ENCODE data around the gene SLC6A6. TPM values are rescaled to one million over a fixed set of nuclear protein-coding genes. Genes with fewer than 3 reads are reported as not detected.

Gene SLC6A6
- total and polyA plus RNA-seq, 2 experiments from 2014 or later, result 27.5 to 150 TPM

DNA sequence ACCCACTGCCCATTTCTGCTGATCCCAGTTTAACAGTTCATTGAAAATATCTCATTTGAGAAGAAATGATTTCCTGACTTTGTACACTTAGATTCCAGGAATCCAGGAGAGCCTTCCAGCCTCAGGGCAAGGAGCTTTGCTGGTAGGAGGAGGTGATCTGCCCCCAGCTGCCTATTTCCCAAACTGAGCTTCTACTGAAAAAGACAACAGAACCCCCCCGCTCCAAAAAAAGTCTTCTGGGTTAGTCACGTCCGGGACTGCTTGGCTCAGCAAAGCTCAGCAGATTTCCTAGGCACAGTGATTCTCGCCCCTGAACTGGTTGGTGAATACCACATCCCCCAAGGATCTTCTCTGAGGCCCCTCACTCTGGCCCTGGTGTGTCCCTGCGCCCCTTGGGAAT lies 13.1 kb downstream of the SLC6A6 start:
- Histone ChIP-seq H3K36me3 (ENCODE audit: insufficient read depth) (peaks cover 11% of the 10 kb centered on the region; the same call in 1 of the 2 replicates), H3K4me2 (no peak overlapping the region), H4K20me1 (replicated peaks; ENCODE audit: insufficient read depth) (peaks cover 38% of the 10 kb centered on the region), H3K27me3 (ENCODE audit: insufficient read depth) (no peaks in the 10 kb centered on the region), H3F3A (replicated peaks; ENCODE audit: low read depth) (peaks cover 14% of the 10 kb centered on the region), H3K27ac (ENCODE audit: low read depth) (no peak overlapping the region), H3K4me3 (no peak overlapping the region), H3K79me2 (replicated peaks; ENCODE audit: insufficient read depth) (peaks cover 65% of the 10 kb centered on the region), H3K9me2 (ENCODE audit: insufficient read depth) (no peaks in the 10 kb centered on the region), H3K4me1 (ENCODE audit: insufficient read depth) (peaks cover 46% of the 10 kb centered on the region), H2AFZ (no peak overlapping the region)
- no peak for TF ChIP-seq REST (IDR thresholded peaks at IDR 0.05; ENCODE audit: unreplicated experiment)
- TF ChIP-seq, protein P1, sequence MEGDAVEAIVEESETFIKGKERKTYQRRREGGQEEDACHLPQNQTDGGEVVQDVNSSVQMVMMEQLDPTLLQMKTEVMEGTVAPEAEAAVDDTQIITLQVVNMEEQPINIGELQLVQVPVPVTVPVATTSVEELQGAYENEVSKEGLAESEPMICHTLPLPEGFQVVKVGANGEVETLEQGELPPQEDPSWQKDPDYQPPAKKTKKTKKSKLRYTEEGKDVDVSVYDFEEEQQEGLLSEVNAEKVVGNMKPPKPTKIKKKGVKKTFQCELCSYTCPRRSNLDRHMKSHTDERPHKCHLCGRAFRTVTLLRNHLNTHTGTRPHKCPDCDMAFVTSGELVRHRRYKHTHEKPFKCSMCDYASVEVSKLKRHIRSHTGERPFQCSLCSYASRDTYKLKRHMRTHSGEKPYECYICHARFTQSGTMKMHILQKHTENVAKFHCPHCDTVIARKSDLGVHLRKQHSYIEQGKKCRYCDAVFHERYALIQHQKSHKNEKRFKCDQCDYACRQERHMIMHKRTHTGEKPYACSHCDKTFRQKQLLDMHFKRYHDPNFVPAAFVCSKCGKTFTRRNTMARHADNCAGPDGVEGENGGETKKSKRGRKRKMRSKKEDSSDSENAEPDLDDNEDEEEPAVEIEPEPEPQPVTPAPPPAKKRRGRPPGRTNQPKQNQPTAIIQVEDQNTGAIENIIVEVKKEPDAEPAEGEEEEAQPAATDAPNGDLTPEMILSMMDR (conservative IDR thresholded peaks at IDR 0.05; ENCODE audit: low read depth in 2 of 2), result no peak
- peaks cover 46% of the 10 kb centered on the region for H3K36me3 Mint-ChIP-seq (ENCODE audit: low read depth)
- no peak overlapping the region for H3K27ac Mint-ChIP-seq
- H3K9me3 Mint-ChIP-seq, result no peaks in the 10 kb centered on the region; the same call in 2 of the 3 replicates
- H3K4me1 Mint-ChIP-seq, result peaks cover 68% of the 10 kb centered on the region
- no peak for DNase-seq (ENCODE audit: low spot score)
- H3K4me3 Mint-ChIP-seq, result no peak overlapping the region
- H3K27me3 Mint-ChIP-seq (ENCODE audit: insufficient read depth, low read depth, poor library complexity), result peaks cover 13% of the 10 kb centered on the region
- ATAC-seq, result no peak

DNA sequence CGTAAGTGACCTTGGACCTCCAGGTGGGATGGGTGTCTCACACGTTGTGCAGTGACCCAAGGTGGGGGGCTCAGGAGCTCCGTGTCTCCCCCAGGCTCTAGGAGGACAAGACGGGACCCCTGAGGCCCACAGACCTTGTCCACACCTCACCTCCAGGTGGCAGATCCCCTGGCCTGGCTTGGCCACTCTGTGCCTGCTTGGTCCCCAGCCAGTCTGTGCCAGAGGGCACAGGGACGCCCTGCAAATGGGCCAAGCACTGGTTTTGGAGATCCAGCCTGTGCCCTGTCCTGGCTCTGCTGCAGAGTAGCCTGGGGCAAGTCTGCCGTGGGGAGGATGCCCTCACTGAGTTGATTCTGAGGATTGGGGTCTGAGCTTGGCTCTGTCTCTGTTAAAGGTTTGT lies 14.0 kb downstream of the SLC6A6 start:
- Histone ChIP-seq H3F3A (replicated peaks; ENCODE audit: low read depth) (peaks cover 13% of the 10 kb centered on the region), H3K4me3 (no peak overlapping the region), H3K9me2 (ENCODE audit: insufficient read depth) (no peaks in the 10 kb centered on the region), H3K27ac (ENCODE audit: low read depth) (no peak overlapping the region), H3K79me2 (replicated peaks; ENCODE audit: insufficient read depth) (peaks cover 66% of the 10 kb centered on the region), H3K36me3 (ENCODE audit: insufficient read depth) (peaks cover 15% of the 10 kb centered on the region; the same call in 1 of the 2 replicates), H3K27me3 (ENCODE audit: insufficient read depth) (no peaks in the 10 kb centered on the region), H3K4me2 (no peak overlapping the region), H4K20me1 (replicated peaks; ENCODE audit: insufficient read depth) (peaks cover 41% of the 10 kb centered on the region), H2AFZ (no peak overlapping the region), H3K4me1 (ENCODE audit: insufficient read depth) (peaks cover 47% of the 10 kb centered on the region)
- Mint-ChIP-seq H3K9me3 (no peaks in the 10 kb centered on the region; the same call in 2 of the 3 replicates), H3K27me3 (ENCODE audit: insufficient read depth, low read depth, poor library complexity) (peaks cover 10% of the 10 kb centered on the region), H3K36me3 (ENCODE audit: low read depth) (peaks cover 37% of the 10 kb centered on the region), H3K27ac (peak overlapping the region; percentile 25), H3K4me1 (peaks cover 70% of the 10 kb centered on the region), H3K4me3 (no peak overlapping the region)
- ATAC-seq (no peak), DNase-seq (ENCODE audit: low spot score) (no peak)
- TF ChIP-seq ZNF114 (CRISPR knock-in tag; IDR thresholded peaks at IDR 0.05) (no peak), REST (IDR thresholded peaks at IDR 0.05; ENCODE audit: unreplicated experiment) (no peak)
- TF ChIP-seq, protein P1 (conservative IDR thresholded peaks at IDR 0.05; ENCODE audit: low read depth in 2 of 2), result no peak

Measured in GM23338 (cell line).